Neural cell (in vitro differentiated cells): ENCODE data around the gene HTATSF1.

ENCODE experiments used
- CTCF ChIP-seq: fragments of 450-650 bp; IDR thresholded peaks from 2 replicates; pipeline ENCODE4 v1.5.1; 2014; ENCODE audit warnings: antibody characterized with exemption, mild to moderate bottlenecking, moderate library complexity; ENCODE audit not compliant: poor library complexity, severe bottlenecking
- EP300 ChIP-seq: fragments of 450-650 bp; conservative IDR thresholded peaks from 2 replicates; pipeline ENCODE4 v1.6.1; 2014; ENCODE audit warnings: antibody characterized with exemption, mild to moderate bottlenecking, moderate library complexity; ENCODE audit not compliant: poor library complexity, severe bottlenecking
- MXI1 ChIP-seq: fragments of 450-650 bp; conservative IDR thresholded peaks from 2 replicates; pipeline ENCODE4 v1.6.1; 2014; ENCODE audit warnings: antibody characterized with exemption, mild to moderate bottlenecking; ENCODE audit not compliant: poor library complexity, severe bottlenecking
- POLR2AphosphoS5 ChIP-seq: IDR thresholded peaks from 2 replicates; pipeline ENCODE4 v1.6.1; 2012
- SMC3 ChIP-seq: fragments of 450-650 bp; conservative IDR thresholded peaks from 2 replicates; pipeline ENCODE4 v1.6.1; 2014; ENCODE audit warnings: antibody characterized with exemption, mild to moderate bottlenecking, moderate library complexity; ENCODE audit not compliant: poor library complexity
- TAF1 ChIP-seq: IDR thresholded peaks from 2 replicates; pipeline ENCODE4 v1.6.1; 2012; ENCODE audit warnings: low read depth

- no peak for TF ChIP-seq CTCF
- no peak for TF ChIP-seq TAF1
- no peak for TF ChIP-seq EP300
- TF ChIP-seq POLR2AphosphoS5: no peak
- no peak for TF ChIP-seq MXI1
- no peak for TF ChIP-seq SMC3
Measured at GRCh38 chrX:136541294-136541693, 43.9 kb downstream of the HTATSF1 start.
